ENCODE results near the gene MOV10L1.
"Not testable (repeated sequence)": the region's sequence is repeated elsewhere in the genome, so short reads cannot be mapped to it uniquely, and the experiment has no call there.

MOV10L1 gene

DNA sequence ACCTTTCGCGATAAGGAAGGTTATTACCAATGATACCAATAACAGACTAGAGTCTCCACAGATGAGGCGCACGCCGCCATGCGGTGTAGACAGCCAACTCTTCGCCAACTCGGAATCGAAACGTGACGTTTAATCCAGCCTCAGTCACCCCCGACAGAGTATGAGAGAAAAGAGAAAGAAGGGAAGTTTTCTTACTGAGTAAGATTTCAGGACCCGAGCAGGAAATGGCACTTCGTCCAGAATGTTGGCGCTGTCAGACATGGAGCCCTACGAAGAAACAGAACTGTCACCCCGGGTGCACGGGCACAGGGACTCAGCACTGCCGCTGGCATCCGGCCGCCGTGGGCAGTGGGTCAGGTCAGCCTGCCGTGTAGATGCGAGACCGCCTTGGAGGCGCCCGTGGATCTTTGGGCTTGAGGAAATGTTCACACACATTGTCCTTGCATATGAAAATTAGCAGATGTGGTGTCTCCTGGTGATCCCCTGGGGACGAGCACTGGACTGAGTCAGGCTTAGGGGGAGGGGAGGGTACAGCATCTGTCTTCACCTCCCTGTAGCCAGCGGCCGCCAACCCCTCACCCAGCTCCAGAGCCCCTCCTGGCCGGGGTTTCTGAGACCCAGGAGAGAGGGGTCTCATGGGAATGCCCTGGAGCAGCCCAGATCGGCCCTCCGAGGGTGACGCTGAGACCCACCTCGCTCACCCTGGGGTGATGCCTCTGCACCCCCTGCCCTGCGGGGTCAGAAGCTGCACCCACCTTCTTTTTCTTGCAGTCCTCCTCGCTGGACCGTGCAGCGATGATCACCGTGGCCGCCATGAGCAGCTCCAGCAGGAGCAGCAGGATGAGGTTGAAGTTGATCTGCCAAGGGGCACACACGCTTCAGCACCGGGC lies 12.9 kb upstream of the MOV10L1 start:
- DNase-seq (ENCODE audit: low read depth in 2 of 3, low spot score in 1 of 3): no peak

DNA sequence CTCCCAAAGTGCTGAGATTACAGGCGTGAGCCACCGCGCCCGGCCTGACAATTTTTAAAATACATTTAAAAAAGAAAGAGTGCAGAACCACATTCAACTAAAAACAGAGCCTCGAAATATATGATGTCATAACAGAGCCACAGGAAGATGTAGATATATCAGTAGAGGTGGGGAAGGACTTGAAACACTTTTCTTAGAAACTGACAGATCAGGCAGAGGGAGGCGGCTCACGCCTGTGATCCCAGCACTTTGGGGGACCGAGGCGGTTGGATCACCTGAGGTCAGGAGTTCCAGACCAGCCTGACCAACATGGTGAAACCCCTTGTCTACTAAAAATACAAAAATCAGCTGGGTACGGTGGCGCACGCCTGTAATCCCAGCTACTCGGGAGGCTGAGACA lies 11.6 kb upstream of the MOV10L1 start:
- DNase-seq (ENCODE audit: low read depth in 2 of 3, low spot score in 1 of 3): no peak

DNA sequence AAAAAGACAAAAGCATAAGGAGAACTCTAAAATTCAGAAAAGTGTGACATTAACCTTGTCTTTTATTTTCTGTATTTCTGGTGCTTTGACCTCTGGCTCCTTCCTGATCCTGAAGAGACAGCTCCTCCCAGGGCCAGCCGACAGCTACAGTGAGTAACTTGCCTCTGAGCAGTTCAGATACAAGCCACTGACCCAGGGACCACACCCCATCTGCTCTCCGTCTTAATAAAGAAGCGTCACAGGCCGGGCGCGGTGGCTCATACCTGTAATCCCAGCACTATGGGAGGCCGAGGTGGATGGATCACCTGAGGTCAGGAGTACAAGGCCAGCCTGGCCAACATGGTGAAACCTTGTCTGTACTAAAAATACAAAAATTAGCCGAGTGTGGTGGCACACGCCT lies 11.0 kb upstream of the MOV10L1 start:
- no peak for DNase-seq (ENCODE audit: low read depth in 2 of 3, low spot score in 1 of 3)

DNA sequence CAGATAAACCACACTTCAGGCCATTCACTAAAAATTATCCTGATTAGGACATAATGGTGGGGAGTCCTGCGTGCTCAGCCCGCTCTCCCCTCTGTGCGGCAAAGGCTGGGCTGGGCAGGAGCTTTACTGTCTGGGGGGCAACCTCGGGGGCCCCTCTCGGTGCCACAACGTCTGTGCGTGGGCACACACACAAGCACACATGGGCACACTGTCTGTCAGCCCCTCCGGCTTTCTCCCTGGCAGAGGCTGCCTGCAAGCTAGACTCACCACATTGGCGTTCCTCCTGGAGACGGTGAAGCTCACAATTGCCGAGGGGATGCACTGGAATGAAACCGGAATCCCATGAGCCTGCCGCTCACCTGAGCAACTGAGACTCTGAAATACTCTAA lies 9.7 kb upstream of the MOV10L1 start:
- DNase-seq (ENCODE audit: low read depth in 2 of 3, low spot score in 1 of 3): no peak

DNA sequence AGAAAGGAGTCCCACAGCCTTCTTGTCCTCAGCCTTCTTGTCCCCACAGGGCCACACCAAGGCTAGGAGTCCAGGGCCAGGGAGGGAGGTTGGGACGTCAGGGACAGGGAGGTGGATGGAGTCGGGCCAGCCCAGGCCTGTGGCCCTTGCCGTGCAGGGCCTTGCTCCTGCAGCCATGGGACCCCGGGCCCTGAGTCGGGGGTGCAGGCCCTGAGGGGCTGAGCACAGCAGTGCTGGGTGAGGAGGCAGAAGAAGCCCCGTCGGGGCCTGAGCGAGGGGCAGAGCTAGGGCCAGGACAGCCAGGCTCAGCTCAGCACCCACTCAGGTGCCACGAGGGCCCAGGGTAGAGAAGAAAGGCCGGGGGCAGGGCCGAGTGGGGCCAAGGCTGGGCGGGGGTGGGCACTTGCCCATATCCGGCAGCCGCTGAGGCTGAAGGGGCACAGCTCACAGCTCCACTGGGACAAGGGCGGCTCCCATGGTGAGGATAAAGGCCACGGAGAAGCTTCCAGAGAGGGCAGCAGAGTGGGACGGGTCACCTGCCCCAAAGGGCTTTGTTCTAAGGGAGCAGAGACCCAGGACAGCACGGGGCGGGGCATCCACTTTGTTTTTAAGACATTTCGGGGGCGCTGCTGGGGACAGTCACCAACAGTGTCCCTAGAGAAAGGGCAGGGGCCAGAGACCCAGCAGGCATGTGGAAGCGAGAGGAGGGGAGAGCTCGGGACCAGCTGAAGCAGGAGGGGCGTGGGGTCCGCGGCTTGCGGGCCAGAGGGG lies 8.2 kb upstream of the MOV10L1 start:
- DNase-seq (ENCODE audit: low read depth in 2 of 3, low spot score in 1 of 3): no peak

- no peak for DNase-seq (ENCODE audit: low read depth in 2 of 3, low spot score in 1 of 3)
These were observed 7.5 kb upstream of the MOV10L1 start for GRCh38 chr22:50082197-50082715.

DNA sequence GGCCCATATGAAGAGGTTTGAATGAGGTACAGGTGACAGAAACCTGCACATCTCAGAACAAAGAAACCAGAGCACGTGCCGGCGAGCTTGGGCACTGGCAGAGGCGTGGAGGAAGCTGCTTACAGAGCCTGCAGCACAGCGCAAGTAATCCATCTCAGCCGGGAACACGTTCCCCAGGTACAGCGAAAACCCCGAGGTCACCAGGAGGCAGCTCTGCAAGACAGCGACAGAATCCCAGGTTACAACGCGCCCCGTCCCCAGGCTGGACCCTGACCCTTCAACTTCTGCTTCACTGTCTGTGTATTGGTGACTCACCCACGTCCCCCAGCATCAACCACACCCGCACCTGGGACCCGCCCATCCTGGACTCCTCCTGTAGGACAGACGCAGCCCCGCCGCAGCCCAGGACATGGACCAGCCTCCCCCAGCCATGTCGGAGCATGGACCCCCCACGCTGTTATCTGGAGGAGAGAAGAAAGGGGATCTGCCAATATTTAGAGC lies 6.8 kb upstream of the MOV10L1 start:
- no peak for DNase-seq (ENCODE audit: low read depth in 2 of 3, low spot score in 1 of 3)

GRCh38 chr22:50083462-50084079 lies 6.2 kb upstream of the MOV10L1 start:
- no peak for DNase-seq (ENCODE audit: low read depth in 2 of 3, low spot score in 1 of 3)

GRCh38 chr22:50084080-50084477 lies 5.7 kb upstream of the MOV10L1 start:
- DNase-seq (ENCODE audit: low read depth in 2 of 3, low spot score in 1 of 3): no peak

DNA sequence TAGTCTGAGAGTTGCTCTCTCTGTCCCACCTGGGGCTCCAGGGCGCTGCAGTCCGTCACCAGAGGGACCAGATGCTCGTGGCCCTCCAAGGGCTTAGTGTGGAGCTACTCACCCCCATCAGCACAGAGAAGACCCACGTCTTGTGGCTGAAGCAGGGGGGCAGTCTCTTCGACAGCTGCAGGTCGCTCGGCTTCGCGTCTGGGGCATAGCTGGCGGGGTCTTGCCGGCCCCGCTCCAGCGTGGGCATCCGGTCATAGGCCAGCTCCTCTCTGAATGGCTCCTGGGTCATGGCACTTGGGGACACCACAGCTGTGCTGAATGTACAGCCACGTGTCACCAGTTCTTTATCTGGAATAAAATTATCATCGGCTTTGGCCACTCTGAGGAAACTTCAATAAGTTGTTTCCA lies 5.2 kb upstream of the MOV10L1 start:
- no peak for DNase-seq (ENCODE audit: low read depth in 2 of 3, low spot score in 1 of 3)

- DNase-seq (ENCODE audit: low read depth in 2 of 3, low spot score in 1 of 3): no peak
These were observed 4.4 kb upstream of the MOV10L1 start, which contains the start of gene MLC1 for GRCh38 chr22:50085211-50085972. MLC1 (minus strand) TSS chr22:50085426; CDS start chr22:50084902, 524 bp downstream.

GRCh38 chr22:50086526-50086925 lies 3.3 kb upstream of the MOV10L1 start:
- no peak for DNase-seq (ENCODE audit: low read depth in 2 of 3, low spot score in 1 of 3)

- DNase-seq (ENCODE audit: low read depth in 2 of 3, low spot score in 1 of 3): not testable (repeated sequence)
These were observed 2.8 kb upstream of the MOV10L1 start for GRCh38 chr22:50086975-50087374.

GRCh38 chr22:50087646-50088045 lies 2.2 kb upstream of the MOV10L1 start:
- DNase-seq (ENCODE audit: low read depth in 2 of 3, low spot score in 1 of 3): no peak

DNA sequence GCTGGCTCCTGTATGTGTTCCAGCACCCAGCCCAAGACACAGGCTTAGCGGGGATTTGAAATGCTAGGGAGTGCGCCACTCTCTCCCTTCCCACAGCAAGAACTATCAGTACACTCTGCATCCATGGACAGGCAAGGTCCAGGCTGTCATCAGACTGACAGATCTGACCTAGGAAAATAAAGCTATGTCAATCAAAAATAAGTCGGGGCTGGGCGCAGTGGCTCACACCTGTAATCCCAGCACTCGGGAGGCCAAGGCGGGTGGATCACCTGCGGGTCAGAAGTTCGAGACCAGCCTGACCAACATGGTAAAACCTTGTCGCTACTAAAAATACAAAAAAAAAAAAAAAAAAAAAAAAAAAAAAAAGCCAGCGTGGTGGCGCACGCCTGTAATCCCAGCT lies 1.7 kb upstream of the MOV10L1 start:
- DNase-seq (ENCODE audit: low read depth in 2 of 3, low spot score in 1 of 3): no peak

DNA sequence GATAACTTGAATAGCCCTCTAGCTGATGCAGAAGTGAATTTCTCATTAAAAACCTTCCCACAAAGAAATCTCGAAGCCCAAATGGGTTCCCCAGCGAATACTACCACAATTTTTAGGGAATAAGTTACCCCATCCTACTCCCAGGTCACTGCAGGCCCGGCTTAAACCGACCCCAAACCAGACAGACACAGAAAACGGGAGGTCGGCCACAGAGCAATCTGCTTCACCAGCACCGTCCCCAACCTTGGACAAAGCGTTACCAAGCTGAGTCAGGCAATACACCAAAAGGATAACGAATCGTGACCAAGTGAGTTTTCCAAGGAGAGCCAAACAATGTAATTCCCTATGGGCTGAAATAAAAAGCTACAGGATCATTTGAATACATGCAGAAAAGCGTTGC lies 575 bp upstream of the MOV10L1 start:
- no peak for DNase-seq (ENCODE audit: low read depth in 2 of 3, low spot score in 1 of 3)

DNA sequence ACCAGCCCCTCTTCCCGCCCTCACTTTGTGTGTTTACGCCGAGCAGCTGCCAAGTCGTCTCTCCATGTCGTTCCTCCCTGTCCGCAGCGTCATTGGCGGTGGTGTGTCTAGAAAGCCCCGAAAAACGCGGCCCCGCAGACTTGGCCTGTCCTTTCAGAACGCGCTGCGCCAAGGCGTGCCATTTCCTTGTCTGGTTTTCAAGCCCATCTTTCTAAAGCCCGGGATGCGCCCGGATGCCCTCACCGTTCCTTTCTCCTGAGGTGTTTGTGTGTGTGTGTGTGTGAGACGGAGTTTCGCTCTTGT lies 557 bp downstream of the MOV10L1 start:
- no peak for DNase-seq (ENCODE audit: low read depth in 2 of 3, low spot score in 1 of 3)

GRCh38 chr22:50091092-50091768 lies 1.4 kb downstream of the MOV10L1 start:
- no peak for DNase-seq (ENCODE audit: low read depth in 2 of 3, low spot score in 1 of 3)

DNA sequence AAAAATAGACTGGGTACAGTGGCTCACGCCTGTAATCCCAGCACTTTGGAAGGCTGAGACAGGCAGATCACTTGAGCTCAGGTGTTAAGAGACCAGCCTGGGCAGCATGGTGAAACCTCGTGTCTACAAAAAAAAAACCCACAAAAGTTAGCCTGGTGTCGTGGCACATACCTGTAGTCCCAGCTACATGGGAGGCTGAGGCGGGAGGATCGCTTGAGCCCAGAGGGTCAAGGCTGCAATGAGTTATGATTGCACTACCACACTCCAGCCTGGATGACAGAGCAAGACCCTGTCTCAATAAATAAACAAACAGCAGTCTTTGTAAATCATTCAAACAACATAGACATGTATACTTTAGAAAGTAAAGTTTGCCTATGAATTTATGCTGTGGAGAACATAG lies 2.5 kb downstream of the MOV10L1 start:
- DNase-seq (ENCODE audit: low read depth in 2 of 3, low spot score in 1 of 3): no peak

- no peak for DNase-seq (ENCODE audit: low read depth in 2 of 3, low spot score in 1 of 3)
These were observed 8.2 kb downstream of the MOV10L1 start for GRCh38 chr22:50098052-50098451.
